ENCODE results near the gene PLOD1.

Gene PLOD1

DNA sequence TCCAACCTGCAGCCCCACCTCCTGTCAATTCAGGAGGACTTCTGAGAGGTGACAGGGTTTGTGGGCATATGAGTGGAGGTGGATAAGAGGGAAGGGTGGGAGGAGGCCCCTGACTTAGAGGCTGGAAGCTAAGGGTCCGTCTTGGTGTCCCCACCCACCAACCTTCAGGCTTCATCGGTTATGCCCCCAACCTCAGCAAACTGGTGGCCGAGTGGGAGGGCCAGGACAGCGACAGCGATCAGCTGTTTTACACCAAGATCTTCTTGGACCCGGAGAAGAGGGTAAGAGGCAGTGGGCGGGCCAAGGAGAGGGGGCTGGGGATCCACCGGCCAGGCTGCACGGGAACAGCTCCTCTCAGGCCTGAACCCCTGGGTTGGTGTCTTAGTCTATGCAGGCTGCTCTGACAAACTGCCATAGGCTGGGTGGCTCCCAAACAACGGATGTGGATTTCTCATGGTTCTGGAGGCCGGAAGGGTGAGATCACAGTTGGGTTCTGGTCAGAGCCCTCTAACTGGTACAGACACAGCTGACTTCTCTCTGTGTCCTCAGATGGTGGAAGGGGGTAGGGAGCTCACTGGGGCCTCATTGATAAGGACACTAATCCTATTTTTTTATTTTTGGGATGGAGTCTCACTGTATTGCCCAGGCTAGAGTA, 18.1 kb downstream of the PLOD1 start:
- Histone ChIP-seq H3K4me3 (ENCODE audit: low read depth, low read length) (no peak overlapping the region), H3K27ac (ENCODE audit: extremely low read depth, low read depth, low read length) (no peak overlapping the region), H3K36me3 (ENCODE audit: control insufficient read depth in 2 of 2, insufficient read depth in 1 of 2, low read length in 2 of 2) (peaks cover 6 to 83% of the 10 kb centered on the region in 2 experiments; a peak in 2 of 3 replicates), H3K9me3 (ENCODE audit: control insufficient read depth, insufficient read depth, low read depth, low read length) (no peaks in the 10 kb centered on the region), H3K4me1 (ENCODE audit: control insufficient read depth, insufficient read depth, low read length) (no peaks in the 10 kb centered on the region)
- TF ChIP-seq, protein P1, sequence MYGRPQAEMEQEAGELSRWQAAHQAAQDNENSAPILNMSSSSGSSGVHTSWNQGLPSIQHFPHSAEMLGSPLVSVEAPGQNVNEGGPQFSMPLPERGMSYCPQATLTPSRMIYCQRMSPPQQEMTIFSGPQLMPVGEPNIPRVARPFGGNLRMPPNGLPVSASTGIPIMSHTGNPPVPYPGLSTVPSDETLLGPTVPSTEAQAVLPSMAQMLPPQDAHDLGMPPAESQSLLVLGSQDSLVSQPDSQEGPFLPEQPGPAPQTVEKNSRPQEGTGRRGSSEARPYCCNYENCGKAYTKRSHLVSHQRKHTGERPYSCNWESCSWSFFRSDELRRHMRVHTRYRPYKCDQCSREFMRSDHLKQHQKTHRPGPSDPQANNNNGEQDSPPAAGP (tag by site-specific recombination; IDR thresholded peaks at IDR 0.05): no peak
- TF ChIP-seq, protein P2, sequence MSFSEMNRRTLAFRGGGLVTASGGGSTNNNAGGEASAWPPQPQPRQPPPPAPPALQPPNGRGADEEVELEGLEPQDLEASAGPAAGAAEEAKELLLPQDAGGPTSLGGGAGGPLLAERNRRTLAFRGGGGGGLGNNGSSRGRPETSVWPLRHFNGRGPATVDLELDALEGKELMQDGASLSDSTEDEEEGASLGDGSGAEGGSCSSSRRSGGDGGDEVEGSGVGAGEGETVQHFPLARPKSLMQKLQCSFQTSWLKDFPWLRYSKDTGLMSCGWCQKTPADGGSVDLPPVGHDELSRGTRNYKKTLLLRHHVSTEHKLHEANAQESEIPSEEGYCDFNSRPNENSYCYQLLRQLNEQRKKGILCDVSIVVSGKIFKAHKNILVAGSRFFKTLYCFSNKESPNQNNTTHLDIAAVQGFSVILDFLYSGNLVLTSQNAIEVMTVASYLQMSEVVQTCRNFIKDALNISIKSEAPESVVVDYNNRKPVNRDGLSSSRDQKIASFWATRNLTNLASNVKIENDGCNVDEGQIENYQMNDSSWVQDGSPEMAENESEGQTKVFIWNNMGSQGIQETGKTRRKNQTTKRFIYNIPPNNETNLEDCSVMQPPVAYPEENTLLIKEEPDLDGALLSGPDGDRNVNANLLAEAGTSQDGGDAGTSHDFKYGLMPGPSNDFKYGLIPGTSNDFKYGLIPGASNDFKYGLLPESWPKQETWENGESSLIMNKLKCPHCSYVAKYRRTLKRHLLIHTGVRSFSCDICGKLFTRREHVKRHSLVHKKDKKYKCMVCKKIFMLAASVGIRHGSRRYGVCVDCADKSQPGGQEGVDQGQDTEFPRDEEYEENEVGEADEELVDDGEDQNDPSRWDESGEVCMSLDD (tag by site-specific recombination; IDR thresholded peaks at IDR 0.05): no peak
- no peak for TF ChIP-seq BCL11B (tag by site-specific recombination; IDR thresholded peaks at IDR 0.05; ENCODE audit: low read depth)
- TF ChIP-seq ZNF292 (tag by site-specific recombination; IDR thresholded peaks at IDR 0.05; ENCODE audit: borderline replicate concordance, low read depth): no peak
- TF ChIP-seq MEIS1 (CRISPR knock-in tag; IDR thresholded peaks at IDR 0.05; ENCODE audit: borderline replicate concordance): no peak
- TF ChIP-seq ZNF529 (tag by site-specific recombination; IDR thresholded peaks at IDR 0.05; ENCODE audit: insufficient replicate concordance): no peak
- no peak for TF ChIP-seq ZSCAN30 (tag by site-specific recombination; IDR thresholded peaks at IDR 0.05)
- TF ChIP-seq, protein P3, sequence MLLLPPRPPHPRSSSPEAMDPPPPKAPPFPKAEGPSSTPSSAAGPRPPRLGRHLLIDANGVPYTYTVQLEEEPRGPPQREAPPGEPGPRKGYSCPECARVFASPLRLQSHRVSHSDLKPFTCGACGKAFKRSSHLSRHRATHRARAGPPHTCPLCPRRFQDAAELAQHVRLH (tag by site-specific recombination; IDR thresholded peaks at IDR 0.05): no peak
- TF ChIP-seq ZNF423 (tag by site-specific recombination; IDR thresholded peaks at IDR 0.05): no peak
- TF ChIP-seq, protein P4, sequence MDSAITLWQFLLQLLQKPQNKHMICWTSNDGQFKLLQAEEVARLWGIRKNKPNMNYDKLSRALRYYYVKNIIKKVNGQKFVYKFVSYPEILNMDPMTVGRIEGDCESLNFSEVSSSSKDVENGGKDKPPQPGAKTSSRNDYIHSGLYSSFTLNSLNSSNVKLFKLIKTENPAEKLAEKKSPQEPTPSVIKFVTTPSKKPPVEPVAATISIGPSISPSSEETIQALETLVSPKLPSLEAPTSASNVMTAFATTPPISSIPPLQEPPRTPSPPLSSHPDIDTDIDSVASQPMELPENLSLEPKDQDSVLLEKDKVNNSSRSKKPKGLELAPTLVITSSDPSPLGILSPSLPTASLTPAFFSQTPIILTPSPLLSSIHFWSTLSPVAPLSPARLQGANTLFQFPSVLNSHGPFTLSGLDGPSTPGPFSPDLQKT (IDR thresholded peaks at IDR 0.05; ENCODE audit: borderline replicate concordance, low read depth, low read length): no peak
- TF ChIP-seq, protein P5, sequence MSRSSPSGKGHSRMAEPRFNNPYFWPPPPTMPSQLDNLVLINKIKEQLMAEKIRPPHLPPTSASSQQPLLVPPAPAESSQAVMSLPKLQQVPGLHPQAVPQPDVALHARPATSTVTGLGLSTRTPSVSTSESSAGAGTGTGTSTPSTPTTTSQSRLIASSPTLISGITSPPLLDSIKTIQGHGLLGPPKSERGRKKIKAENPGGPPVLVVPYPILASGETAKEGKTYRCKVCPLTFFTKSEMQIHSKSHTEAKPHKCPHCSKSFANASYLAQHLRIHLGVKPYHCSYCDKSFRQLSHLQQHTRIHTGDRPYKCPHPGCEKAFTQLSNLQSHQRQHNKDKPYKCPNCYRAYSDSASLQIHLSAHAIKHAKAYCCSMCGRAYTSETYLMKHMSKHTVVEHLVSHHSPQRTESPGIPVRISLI (tag by site-specific recombination; IDR thresholded peaks at IDR 0.05): no peak
- TF ChIP-seq ZFHX2 (tag by site-specific recombination; conservative IDR thresholded peaks at IDR 0.05): peak; percentile 52
- no peak for TF ChIP-seq ZNF791 (tag by site-specific recombination; IDR thresholded peaks at IDR 0.05)
- TF ChIP-seq ZNF629 (tag by site-specific recombination; IDR thresholded peaks at IDR 0.05): no peak
- no peak; the same call in 1 of the 2 replicates for TF ChIP-seq ZNF121 (tag by site-specific recombination; IDR thresholded peaks at IDR 0.05)
- peak; percentile 71 for TF ChIP-seq EGR2 (tag by site-specific recombination; IDR thresholded peaks at IDR 0.05; ENCODE audit: low read depth)
- TF ChIP-seq, protein P6, sequence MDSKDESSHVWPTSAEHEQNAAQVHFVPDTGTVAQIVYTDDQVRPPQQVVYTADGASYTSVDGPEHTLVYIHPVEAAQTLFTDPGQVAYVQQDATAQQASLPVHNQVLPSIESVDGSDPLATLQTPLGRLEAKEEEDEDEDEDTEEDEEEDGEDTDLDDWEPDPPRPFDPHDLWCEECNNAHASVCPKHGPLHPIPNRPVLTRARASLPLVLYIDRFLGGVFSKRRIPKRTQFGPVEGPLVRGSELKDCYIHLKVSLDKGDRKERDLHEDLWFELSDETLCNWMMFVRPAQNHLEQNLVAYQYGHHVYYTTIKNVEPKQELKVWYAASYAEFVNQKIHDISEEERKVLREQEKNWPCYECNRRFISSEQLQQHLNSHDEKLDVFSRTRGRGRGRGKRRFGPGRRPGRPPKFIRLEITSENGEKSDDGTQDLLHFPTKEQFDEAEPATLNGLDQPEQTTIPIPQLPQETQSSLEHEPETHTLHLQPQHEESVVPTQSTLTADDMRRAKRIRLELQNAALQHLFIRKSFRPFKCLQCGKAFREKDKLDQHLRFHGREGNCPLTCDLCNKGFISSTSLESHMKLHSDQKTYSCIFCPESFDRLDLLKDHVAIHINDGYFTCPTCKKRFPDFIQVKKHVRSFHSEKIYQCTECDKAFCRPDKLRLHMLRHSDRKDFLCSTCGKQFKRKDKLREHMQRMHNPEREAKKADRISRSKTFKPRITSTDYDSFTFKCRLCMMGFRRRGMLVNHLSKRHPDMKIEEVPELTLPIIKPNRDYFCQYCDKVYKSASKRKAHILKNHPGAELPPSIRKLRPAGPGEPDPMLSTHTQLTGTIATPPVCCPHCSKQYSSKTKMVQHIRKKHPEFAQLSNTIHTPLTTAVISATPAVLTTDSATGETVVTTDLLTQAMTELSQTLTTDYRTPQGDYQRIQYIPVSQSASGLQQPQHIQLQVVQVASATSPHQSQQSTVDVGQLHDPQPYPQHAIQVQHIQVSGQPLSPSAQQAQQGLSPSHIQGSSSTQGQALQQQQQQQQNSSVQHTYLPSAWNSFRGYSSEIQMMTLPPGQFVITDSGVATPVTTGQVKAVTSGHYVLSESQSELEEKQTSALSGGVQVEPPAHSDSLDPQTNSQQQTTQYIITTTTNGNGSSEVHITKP (tag by site-specific recombination; IDR thresholded peaks at IDR 0.05): no peak
- no peak for TF ChIP-seq ZBTB8A (tag by site-specific recombination; IDR thresholded peaks at IDR 0.05)
- TF ChIP-seq KLF16 (tag by site-specific recombination; IDR thresholded peaks at IDR 0.05): no peak
- TF ChIP-seq SP2 (tag by site-specific recombination; IDR thresholded peaks at IDR 0.05): 0 out of 2 replicates have a peak, but pooled peaks have one; percentile 8
- no peak for TF ChIP-seq KLF10 (tag by site-specific recombination; IDR thresholded peaks at IDR 0.05)
- TF ChIP-seq ZNF221 (tag by site-specific recombination; IDR thresholded peaks at IDR 0.05; ENCODE audit: borderline replicate concordance): no peak
- no peak for TF ChIP-seq ZNF600 (tag by site-specific recombination; IDR thresholded peaks at IDR 0.05)
- no peak for TF ChIP-seq ZBTB7A (tag by site-specific recombination; IDR thresholded peaks at IDR 0.05; ENCODE audit: low read depth)
- TF ChIP-seq FEZF1 (tag by site-specific recombination; IDR thresholded peaks at IDR 0.05): no peak
- POLR2A ChIA-PET: no interaction called here
- CTCF ChIA-PET: interaction anchor here (0.7 kb wide), 1 partner anchor 22 kb away, joined by 3 read pairs; no protein-coding TSS in a partner anchor
